Measurements from ENCODE around the gene EXTL1.

EXTL1 gene

GRCh38 chr1:26060832-26061574 is 39.4 kb downstream of the EXTL1 start:
- no peak for TF ChIP-seq CTCF (IDR thresholded peaks at IDR 0.05)

GRCh38 chr1:26064553-26064952 is 43.0 kb downstream of the EXTL1 start:
- TF ChIP-seq CTCF (IDR thresholded peaks at IDR 0.05), result no peak

GRCh38 chr1:26066160-26066559 is 44.6 kb downstream of the EXTL1 start:
- TF ChIP-seq CTCF (IDR thresholded peaks at IDR 0.05), result no peak

GRCh38 chr1:26066857-26067256 is 45.3 kb downstream of the EXTL1 start:
- no peak for TF ChIP-seq CTCF (IDR thresholded peaks at IDR 0.05)

- no peak for TF ChIP-seq CTCF (IDR thresholded peaks at IDR 0.05)
Observed at GRCh38 chr1:26067432-26067911, 45.9 kb downstream of the EXTL1 start, which contains the start of gene TRIM63. TRIM63 (minus strand) TSS chr1:26067630; CDS start chr1:26067494, 136 bp downstream.

GRCh38 chr1:26069941-26070295 is 48.3 kb downstream of the EXTL1 start:
- TF ChIP-seq CTCF (IDR thresholded peaks at IDR 0.05), result no peak

GRCh38 chr1:26070296-26070962 is 48.9 kb downstream of the EXTL1 start:
- TF ChIP-seq CTCF (IDR thresholded peaks at IDR 0.05), result no peak

Data from LNCAP (cell line).